Liver (tissue), 9 donors: ENCODE data around the gene KMT2E. TPM values are rescaled to one million over a fixed set of nuclear protein-coding genes. Genes with fewer than 3 reads are reported as not detected.

ENCODE experiments used
- DNase-seq: peaks from one replicate; pipeline ENCODE4 v3.0.0-alpha.2; 2017; ENCODE audit warnings: low spot score
- H3K27ac ChIP-seq, 2 donors: one replicate each; pipeline ENCODE4 v1.7.0; 2013; ENCODE audit warnings: inconsistent platforms in 2 of 2, low read length in 2 of 2, control low read depth in 1 of 2, low read depth in 1 of 2, mild to moderate bottlenecking in 1 of 2
- H3K27me3 ChIP-seq, 4 donors: one replicate each; pipeline versions ENCODE4 v1.6.1 to v1.7.0; 2013; ENCODE audit warnings: low read length in 3 of 4, inconsistent platforms in 1 of 4, mild to moderate bottlenecking in 1 of 4, moderate library complexity in 1 of 4; ENCODE audit not compliant: control insufficient read depth in 4 of 4, insufficient read depth in 4 of 4
- H3K36me3 ChIP-seq, 4 donors: one replicate each; pipeline versions ENCODE4 v1.6.1 to v1.7.0; 2013; ENCODE audit warnings: low read length in 3 of 4, mild to moderate bottlenecking in 3 of 4, low read depth in 1 of 4, moderate library complexity in 1 of 4; ENCODE audit not compliant: control insufficient read depth in 4 of 4, insufficient read depth in 3 of 4
- H3K4me1 ChIP-seq, 4 donors: one replicate each; pipeline versions ENCODE4 v1.6.1 to v1.7.0; 2013; ENCODE audit warnings: low read length in 3 of 4, mild to moderate bottlenecking in 3 of 4, moderate library complexity in 1 of 4; ENCODE audit not compliant: control insufficient read depth in 4 of 4, insufficient read depth in 4 of 4
- H3K4me3 ChIP-seq, 3 donors: one replicate each; pipeline versions ENCODE4 v1.6.1 to v1.7.0; 2013; ENCODE audit warnings: low read length in 3 of 3, control low read depth in 1 of 3, low read depth in 1 of 3, mild to moderate bottlenecking in 1 of 3
- H3K9ac ChIP-seq, 2 donors: one replicate each; pipeline ENCODE4 v1.7.0; 2013; ENCODE audit warnings: low read length in 2 of 2, mild to moderate bottlenecking in 2 of 2, moderate library complexity in 2 of 2, control low read depth in 1 of 2, low read depth in 1 of 2
- H3K9me3 ChIP-seq, 4 donors: one replicate each; pipeline versions ENCODE4 v1.6.1 to v1.7.0; 2013; ENCODE audit warnings: low read length in 3 of 4; ENCODE audit not compliant: control insufficient read depth in 4 of 4
- EGR1 ChIP-seq, 2 donors: IDR thresholded peaks; 2 replicates each; pipeline ENCODE4 v1.6.1; 2016 to 2018; ENCODE audit warnings: antibody characterized with exemption in 2 of 2, low read depth in 2 of 2
- FOXA1 ChIP-seq: IDR thresholded peaks from 2 replicates; pipeline ENCODE4 v1.6.1; 2016; ENCODE audit warnings: antibody characterized with exemption
- FOXA2 ChIP-seq: IDR thresholded peaks from 2 replicates; pipeline ENCODE4 v1.6.1; 2016; ENCODE audit warnings: antibody characterized with exemption
- GABPA ChIP-seq, 2 donors: IDR thresholded peaks in 1 of 2; conservative IDR thresholded peaks in 1 of 2; 2 replicates each; pipeline ENCODE4 v1.6.1; 2016; ENCODE audit warnings: antibody characterized with exemption in 2 of 2, mild to moderate bottlenecking in 1 of 2, moderate library complexity in 1 of 2
- HNF4A ChIP-seq, 2 donors: conservative IDR thresholded peaks; 2 replicates each; pipeline ENCODE4 v1.6.1; 2016; ENCODE audit warnings: antibody characterized with exemption in 2 of 2, mild to moderate bottlenecking in 2 of 2
- HNF4G ChIP-seq: IDR thresholded peaks from 2 replicates; pipeline ENCODE4 v1.6.1; 2016; ENCODE audit warnings: antibody characterized with exemption
- JUND ChIP-seq, 2 donors: IDR thresholded peaks; 2 replicates each; pipeline ENCODE4 v1.6.1; 2016; ENCODE audit warnings: antibody characterized with exemption in 2 of 2
- MAX ChIP-seq: IDR thresholded peaks from 2 replicates; pipeline ENCODE4 v1.6.1; 2016; ENCODE audit warnings: antibody characterized with exemption
- NR2F2 ChIP-seq: IDR thresholded peaks from 2 replicates; pipeline ENCODE4 v1.6.1; 2016; ENCODE audit warnings: antibody characterized with exemption
- RAD21 ChIP-seq, 2 donors: IDR thresholded peaks; 2 replicates each; pipeline ENCODE4 v1.6.1; 2016; ENCODE audit warnings: antibody characterized with exemption in 2 of 2, mild to moderate bottlenecking in 2 of 2
- REST ChIP-seq: IDR thresholded peaks from 2 replicates; pipeline ENCODE4 v1.6.1; 2016; ENCODE audit warnings: antibody characterized with exemption, mild to moderate bottlenecking
- RXRA ChIP-seq, 2 donors: IDR thresholded peaks; 2 replicates each; pipeline ENCODE4 v1.6.1; 2017 to 2018; ENCODE audit warnings: antibody characterized with exemption in 2 of 2, mild to moderate bottlenecking in 1 of 2
- SP1 ChIP-seq: IDR thresholded peaks from 2 replicates; pipeline ENCODE4 v1.6.1; 2018; ENCODE audit warnings: antibody characterized with exemption, mild to moderate bottlenecking
- TAF1 ChIP-seq: conservative IDR thresholded peaks from 2 replicates; pipeline ENCODE4 v1.6.1; 2016; ENCODE audit warnings: antibody characterized with exemption, mild to moderate bottlenecking
- YY1 ChIP-seq: IDR thresholded peaks from 2 replicates; pipeline ENCODE4 v1.6.1; 2016; ENCODE audit warnings: antibody characterized with exemption, mild to moderate bottlenecking
- ZBTB33 ChIP-seq: IDR thresholded peaks from 2 replicates; pipeline ENCODE4 v1.6.1; 2016; ENCODE audit warnings: antibody characterized with exemption
- WGBS: extraction: QIAGEN DNeasy Blood & Tissue Kit; methylation state at CpG from one replicate; pipeline ENCODE4 v1.1.7; 2013; 5-methylcytosine and 5-hydroxymethylcytosine counted together
- polyA plus RNA-seq, 2 donors: library from polyadenylated mRNA; stranded (reverse) in 1 of 2; unstranded in 1 of 2; fragments of 200-250 nt in 1 of 2; fragments of >200 nt in 1 of 2; fragmentation: Nextera tagmentation in 1 of 2; extraction: Ambion mirVana in 1 of 2; gene quantifications; one replicate each; pipeline versions ENCODE4 v1.2.1 to v1.2.3, GENCODE V29; 2013 to 2015
- total RNA-seq, 2 donors: library from RNA; depleted of rRNA; stranded (reverse); fragments of >200 nt; gene quantifications; one replicate each; pipeline ENCODE4 v1.2.3, GENCODE V29; 2014
- TF ChIP-seq, protein P1 (sequence below): fragments of 150-350 bp; IDR thresholded peaks from 2 replicates; pipeline ENCODE4 v1.5.1; 2017; ENCODE audit warnings: improper control_type of control experiment, low read depth, low read length; ENCODE audit not compliant: missing input control
- TF ChIP-seq, protein P2 (sequence below): IDR thresholded peaks from 2 replicates; pipeline ENCODE4 v1.6.1; 2016; ENCODE audit warnings: antibody characterized with exemption
- donor health status: healthy.
- donor health status: healthy.
- donor health status: healthy.
- donor health status: healthy.
- donor health status: healthy.

The KMT2E gene
- total and polyA plus RNA-seq, 4 donors = 7.1 to 55.6 (median 42.4) TPM

- no peak for TF ChIP-seq ZBTB33
Observed at GRCh38 chr7:105131033-105131656, 117.1 kb downstream of the KMT2E start (continued).

GRCh38 chr7:105131890-105132289 lies 117.9 kb downstream of the KMT2E start:
- DNase-seq = no peak
- WGBS = 44% methylated on average over 7 of the region's 7 CpGs
- Histone ChIP-seq H3K9me3 (no peaks in the 10 kb centered on the region), H3K9ac (no peak overlapping the region), H3K4me3 (no peak overlapping the region), H3K36me3 (peaks cover 0 to 7% (median 0%) of the 10 kb centered on the region in 4 donors), H3K27ac (peak overlapping the region in 1 of 2 donors; percentile 20), H3K27me3 (no peaks in the 10 kb centered on the region), H3K4me1 (peaks cover 2 to 14% (median 9%) of the 10 kb centered on the region in 4 donors)
- TF ChIP-seq MAX = peak; percentile 95
- peak; percentile 67 for TF ChIP-seq YY1
- TF ChIP-seq FOXA1 = peak; percentile 58
- peak; percentile 54 to 72 for TF ChIP-seq HNF4A (conservative IDR thresholded peaks at IDR 0.05)
- peak in 1 of 2 donors; percentile 10 for TF ChIP-seq JUND (IDR thresholded peaks at IDR 0.05)
- TF ChIP-seq, protein P1, sequence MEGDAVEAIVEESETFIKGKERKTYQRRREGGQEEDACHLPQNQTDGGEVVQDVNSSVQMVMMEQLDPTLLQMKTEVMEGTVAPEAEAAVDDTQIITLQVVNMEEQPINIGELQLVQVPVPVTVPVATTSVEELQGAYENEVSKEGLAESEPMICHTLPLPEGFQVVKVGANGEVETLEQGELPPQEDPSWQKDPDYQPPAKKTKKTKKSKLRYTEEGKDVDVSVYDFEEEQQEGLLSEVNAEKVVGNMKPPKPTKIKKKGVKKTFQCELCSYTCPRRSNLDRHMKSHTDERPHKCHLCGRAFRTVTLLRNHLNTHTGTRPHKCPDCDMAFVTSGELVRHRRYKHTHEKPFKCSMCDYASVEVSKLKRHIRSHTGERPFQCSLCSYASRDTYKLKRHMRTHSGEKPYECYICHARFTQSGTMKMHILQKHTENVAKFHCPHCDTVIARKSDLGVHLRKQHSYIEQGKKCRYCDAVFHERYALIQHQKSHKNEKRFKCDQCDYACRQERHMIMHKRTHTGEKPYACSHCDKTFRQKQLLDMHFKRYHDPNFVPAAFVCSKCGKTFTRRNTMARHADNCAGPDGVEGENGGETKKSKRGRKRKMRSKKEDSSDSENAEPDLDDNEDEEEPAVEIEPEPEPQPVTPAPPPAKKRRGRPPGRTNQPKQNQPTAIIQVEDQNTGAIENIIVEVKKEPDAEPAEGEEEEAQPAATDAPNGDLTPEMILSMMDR = no peak
- TF ChIP-seq SP1 = peak; percentile 56
- peak; percentile 36 for TF ChIP-seq REST
- TF ChIP-seq HNF4G = no peak
- TF ChIP-seq GABPA (IDR thresholded peaks at IDR 0.05 in 1 of 2, conservative IDR thresholded peaks at IDR 0.05 in 1 of 2) = no peak
- peak; percentile 67 to 68 for TF ChIP-seq RAD21 (IDR thresholded peaks at IDR 0.05)
- TF ChIP-seq EGR1 (IDR thresholded peaks at IDR 0.05; ENCODE audit: low read depth in 2 of 2) = peak in 1 of 2 donors; percentile 74
- TF ChIP-seq RXRA (IDR thresholded peaks at IDR 0.05) = peak; percentile 95 to 97
- TF ChIP-seq, protein P2, sequence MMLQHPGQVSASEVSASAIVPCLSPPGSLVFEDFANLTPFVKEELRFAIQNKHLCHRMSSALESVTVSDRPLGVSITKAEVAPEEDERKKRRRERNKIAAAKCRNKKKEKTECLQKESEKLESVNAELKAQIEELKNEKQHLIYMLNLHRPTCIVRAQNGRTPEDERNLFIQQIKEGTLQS = no peak
- no peak for TF ChIP-seq TAF1
- TF ChIP-seq NR2F2 = no peak
- peak; percentile 70 for TF ChIP-seq FOXA2
- peak; percentile 35 for TF ChIP-seq ZBTB33
